ENCODE data around the gene DCLK2.
A peak's percentile ranks its signal among the peaks of the same experiment; 100 is the strongest.

The DCLK2 gene

GRCh38 chr4:150231107-150231770 is 153.0 kb downstream of the DCLK2 start:
- intact Hi-C loops (cut with DNase I): no loop called here

GRCh38 chr4:150232029-150232428 is 153.8 kb downstream of the DCLK2 start:
- no peak for DNase-seq
- intact Hi-C loops (cut with DNase I): no loop called here

More at GRCh38 chr4:150231107-150231770, 153.0 kb downstream of the DCLK2 start:
- no peak for DNase-seq

GRCh38 chr4:150234246-150234645 is 156.0 kb downstream of the DCLK2 start:
- intact Hi-C loops (cut with DNase I): no loop called here

GRCh38 chr4:150235317-150235716 is 157.1 kb downstream of the DCLK2 start:
- intact Hi-C loops (cut with DNase I): no loop called here
- DNase-seq: no peak

More at GRCh38 chr4:150234246-150234645, 156.0 kb downstream of the DCLK2 start:
- no peak for DNase-seq

- intact Hi-C loops (cut with DNase I): no loop called here
- no peak for DNase-seq
Observed at GRCh38 chr4:150235808-150236271, 157.6 kb downstream of the DCLK2 start.

GRCh38 chr4:150236626-150237025 is 158.4 kb downstream of the DCLK2 start:
- intact Hi-C loops (cut with DNase I): no loop called here
- no peak for DNase-seq

- DNase-seq: no peak
- intact Hi-C loops (cut with DNase I): no loop called here
Observed at GRCh38 chr4:150237110-150237872, 159.0 kb downstream of the DCLK2 start.

GRCh38 chr4:150238591-150238990 is 160.3 kb downstream of the DCLK2 start:
- no peak for DNase-seq
- intact Hi-C loops (cut with DNase I): no loop called here

- no peak for DNase-seq
- intact Hi-C loops (cut with DNase I): no loop called here
Observed at GRCh38 chr4:150240011-150240410, 161.8 kb downstream of the DCLK2 start.

- DNase-seq: peak in 2 of 10 donors; percentile 41 to 44
- intact Hi-C loops (cut with DNase I): no loop called here
Observed at GRCh38 chr4:150242820-150243458, 164.7 kb downstream of the DCLK2 start.

- DNase-seq: no peak
- intact Hi-C loops (cut with DNase I): loop anchor here (1.0 kb wide), 1 partner anchor 245 kb away; no protein-coding TSS in a partner anchor
Observed at GRCh38 chr4:150243932-150244331, 165.7 kb downstream of the DCLK2 start.

GRCh38 chr4:150244600-150244999 is 166.4 kb downstream of the DCLK2 start:
- intact Hi-C loops (cut with DNase I): loop anchor here (1.0 kb wide), 1 partner anchor 245 kb away; no protein-coding TSS in a partner anchor
- DNase-seq: no peak

- DNase-seq: no peak
- intact Hi-C loops (cut with DNase I): no loop called here
Observed at GRCh38 chr4:150247184-150247583, 168.9 kb downstream of the DCLK2 start.

GRCh38 chr4:150248181-150248580 is 169.9 kb downstream of the DCLK2 start:
- intact Hi-C loops (cut with DNase I): no loop called here
- no peak for DNase-seq

- DNase-seq: no peak
- intact Hi-C loops (cut with DNase I): no loop called here
Observed at GRCh38 chr4:150250293-150250997, 172.2 kb downstream of the DCLK2 start.

GRCh38 chr4:150250998-150251651 is 172.9 kb downstream of the DCLK2 start:
- intact Hi-C loops (cut with DNase I): no loop called here

GRCh38 chr4:150251752-150252190 is 173.5 kb downstream of the DCLK2 start:
- no peak for DNase-seq
- intact Hi-C loops (cut with DNase I): no loop called here

More at GRCh38 chr4:150250998-150251651, 172.9 kb downstream of the DCLK2 start:
- no peak for DNase-seq

- no peak for DNase-seq
- intact Hi-C loops (cut with DNase I): no loop called here
Observed at GRCh38 chr4:150252306-150252705, 174.1 kb downstream of the DCLK2 start.

GRCh38 chr4:150252741-150253140 is 174.5 kb downstream of the DCLK2 start:
- intact Hi-C loops (cut with DNase I): no loop called here
- DNase-seq: no peak

- DNase-seq: no peak
- intact Hi-C loops (cut with DNase I): no loop called here
Observed at GRCh38 chr4:150253416-150253815, 175.2 kb downstream of the DCLK2 start.
